Measurements from ENCODE around the gene NGF. TPM values are rescaled to one million over a fixed set of nuclear protein-coding genes. Genes with fewer than 3 reads are reported as not detected.

NGF gene
- polyA plus RNA-seq, 1 experiment, result 6.7 TPM

DNA sequence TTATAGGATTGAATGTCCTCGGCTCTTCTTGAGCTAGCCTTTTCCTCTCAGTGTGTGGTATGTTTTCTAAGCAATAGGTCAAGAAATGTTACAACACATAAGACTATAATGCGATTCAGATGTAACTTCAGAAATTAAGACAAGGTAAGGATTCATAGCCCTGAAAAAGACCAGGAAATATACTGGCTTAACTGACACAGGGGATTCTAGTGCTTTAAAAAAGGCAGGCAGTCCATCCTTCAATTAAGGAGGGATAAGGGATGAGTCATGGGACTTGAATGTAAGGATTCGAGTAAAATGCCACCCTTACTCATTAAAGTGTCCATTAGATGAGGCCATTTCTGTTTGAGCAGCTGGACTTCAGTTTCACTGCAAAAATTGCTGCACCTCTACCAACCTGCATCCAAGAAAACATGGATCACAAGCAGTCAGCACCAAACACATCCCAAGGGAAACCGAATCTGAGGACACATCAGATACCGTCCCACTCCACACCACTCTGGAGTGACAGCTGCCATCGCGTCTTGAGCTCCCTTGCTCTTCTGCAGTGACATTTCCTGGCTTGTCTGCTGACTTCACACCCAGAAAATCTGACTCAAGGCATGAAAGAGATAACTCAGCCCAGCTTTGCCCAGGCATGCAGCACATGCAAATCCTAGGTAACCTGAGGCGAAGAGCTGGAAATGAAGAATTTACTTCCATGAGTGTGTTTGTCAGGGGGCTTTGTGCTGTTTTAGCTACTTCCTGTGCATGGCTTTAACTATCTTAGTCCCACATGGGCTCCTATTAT is 37.8 kb downstream of the NGF start:
- no peak overlapping the region for H3K4me3 ChIP-seq (ENCODE audit: low read depth, low read length)
- POLR2A ChIA-PET, result interaction anchor here (1.1 to 3.2 kb wide), 2 partner anchors 19 to 155 kb away, joined by 3 to 14 read pairs; no protein-coding TSS in a partner anchor
- no peak for DNase-seq (ENCODE audit: low read depth, low spot score)
- TF ChIP-seq, protein P1, sequence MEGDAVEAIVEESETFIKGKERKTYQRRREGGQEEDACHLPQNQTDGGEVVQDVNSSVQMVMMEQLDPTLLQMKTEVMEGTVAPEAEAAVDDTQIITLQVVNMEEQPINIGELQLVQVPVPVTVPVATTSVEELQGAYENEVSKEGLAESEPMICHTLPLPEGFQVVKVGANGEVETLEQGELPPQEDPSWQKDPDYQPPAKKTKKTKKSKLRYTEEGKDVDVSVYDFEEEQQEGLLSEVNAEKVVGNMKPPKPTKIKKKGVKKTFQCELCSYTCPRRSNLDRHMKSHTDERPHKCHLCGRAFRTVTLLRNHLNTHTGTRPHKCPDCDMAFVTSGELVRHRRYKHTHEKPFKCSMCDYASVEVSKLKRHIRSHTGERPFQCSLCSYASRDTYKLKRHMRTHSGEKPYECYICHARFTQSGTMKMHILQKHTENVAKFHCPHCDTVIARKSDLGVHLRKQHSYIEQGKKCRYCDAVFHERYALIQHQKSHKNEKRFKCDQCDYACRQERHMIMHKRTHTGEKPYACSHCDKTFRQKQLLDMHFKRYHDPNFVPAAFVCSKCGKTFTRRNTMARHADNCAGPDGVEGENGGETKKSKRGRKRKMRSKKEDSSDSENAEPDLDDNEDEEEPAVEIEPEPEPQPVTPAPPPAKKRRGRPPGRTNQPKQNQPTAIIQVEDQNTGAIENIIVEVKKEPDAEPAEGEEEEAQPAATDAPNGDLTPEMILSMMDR (IDR thresholded peaks at IDR 0.05; ENCODE audit: low read depth, low read length), result no peak
- no peak overlapping the region for H3K27ac ChIP-seq (ENCODE audit: low read depth, low read length)
- no peaks in the 10 kb centered on the region for H3K27me3 ChIP-seq (ENCODE audit: control insufficient read depth, insufficient read depth, low read length)
- CTCF ChIA-PET, result interaction anchor here (0.7 to 1.8 kb wide), 5 partner anchors 25 to 296 kb away, joined by 3 to 7 read pairs (median 3); no protein-coding TSS in a partner anchor
- no peaks in the 10 kb centered on the region for H3K9me3 ChIP-seq (ENCODE audit: control insufficient read depth, insufficient read depth, low read length)

DNA sequence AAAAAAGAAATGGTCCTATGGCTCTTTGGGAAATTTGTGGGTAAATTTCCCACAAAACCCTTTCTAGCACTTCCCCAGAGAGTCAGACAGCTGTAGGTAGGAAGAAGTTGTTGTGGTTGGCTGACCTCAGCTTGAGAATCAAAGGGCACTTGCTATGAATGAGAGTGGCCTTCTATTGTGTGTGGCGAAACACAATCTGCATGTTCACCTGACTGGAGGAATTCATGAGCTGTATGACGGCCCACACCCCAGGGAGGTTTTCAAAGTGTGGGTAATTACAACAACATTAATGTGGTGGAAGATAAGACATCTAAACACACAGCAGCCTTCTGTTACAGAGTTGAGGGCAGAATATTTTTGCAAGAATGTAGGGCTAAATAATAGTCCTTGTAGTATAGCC is 38.8 kb downstream of the NGF start:
- DNase-seq (ENCODE audit: low read depth, low spot score), result no peak
- no peaks in the 10 kb centered on the region for H3K27me3 ChIP-seq (ENCODE audit: control insufficient read depth, insufficient read depth, low read length)
- no peaks in the 10 kb centered on the region for H3K9me3 ChIP-seq (ENCODE audit: control insufficient read depth, insufficient read depth, low read length)
- H3K4me3 ChIP-seq (ENCODE audit: low read depth, low read length), result no peak overlapping the region
- ChIA-PET CTCF (interaction anchor here (1.0 to 1.3 kb wide), 2 partner anchors 24 to 170 kb away, joined by 3 to 4 read pairs; no protein-coding TSS in a partner anchor), POLR2A (interaction anchor here (1.1 kb wide), 1 partner anchor 18 kb away, joined by 3 read pairs; no protein-coding TSS in a partner anchor)
- TF ChIP-seq, protein P1 (IDR thresholded peaks at IDR 0.05; ENCODE audit: low read depth, low read length), result no peak
- H3K27ac ChIP-seq (ENCODE audit: low read depth, low read length), result no peak overlapping the region

DNA sequence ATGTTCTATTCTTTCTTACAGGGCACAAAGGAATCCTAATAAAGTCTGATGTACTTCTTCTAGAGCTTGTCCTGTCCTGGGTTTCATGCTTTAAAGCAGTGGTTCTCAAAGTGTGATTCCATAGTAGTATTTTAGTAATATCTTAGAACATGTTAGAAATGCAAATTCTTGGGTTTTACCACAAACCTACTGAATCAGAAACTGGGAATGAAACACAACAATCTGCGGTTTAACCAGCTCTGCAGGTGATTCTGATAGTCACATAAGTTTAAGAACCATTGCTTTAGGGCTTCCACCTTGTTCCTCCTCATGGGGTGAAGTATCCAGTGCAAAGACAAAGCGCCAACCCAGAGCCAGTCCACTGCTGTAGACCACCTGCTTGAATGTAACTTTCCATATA is 41.1 kb downstream of the NGF start:
- no peaks in the 10 kb centered on the region for H3K27me3 ChIP-seq (ENCODE audit: control insufficient read depth, insufficient read depth, low read length)
- ChIA-PET POLR2A (interaction anchor here (0.6 kb wide), 1 partner anchor 1557 kb away, joined by 6 read pairs; no protein-coding TSS in a partner anchor), CTCF (no interaction called here)
- no peak overlapping the region for H3K4me3 ChIP-seq (ENCODE audit: low read depth, low read length)
- no peak for DNase-seq (ENCODE audit: low read depth, low spot score)
- TF ChIP-seq, protein P1 (IDR thresholded peaks at IDR 0.05; ENCODE audit: low read depth, low read length), result no peak
- H3K9me3 ChIP-seq (ENCODE audit: control insufficient read depth, insufficient read depth, low read length), result no peaks in the 10 kb centered on the region
- no peak overlapping the region for H3K27ac ChIP-seq (ENCODE audit: low read depth, low read length)

DNA sequence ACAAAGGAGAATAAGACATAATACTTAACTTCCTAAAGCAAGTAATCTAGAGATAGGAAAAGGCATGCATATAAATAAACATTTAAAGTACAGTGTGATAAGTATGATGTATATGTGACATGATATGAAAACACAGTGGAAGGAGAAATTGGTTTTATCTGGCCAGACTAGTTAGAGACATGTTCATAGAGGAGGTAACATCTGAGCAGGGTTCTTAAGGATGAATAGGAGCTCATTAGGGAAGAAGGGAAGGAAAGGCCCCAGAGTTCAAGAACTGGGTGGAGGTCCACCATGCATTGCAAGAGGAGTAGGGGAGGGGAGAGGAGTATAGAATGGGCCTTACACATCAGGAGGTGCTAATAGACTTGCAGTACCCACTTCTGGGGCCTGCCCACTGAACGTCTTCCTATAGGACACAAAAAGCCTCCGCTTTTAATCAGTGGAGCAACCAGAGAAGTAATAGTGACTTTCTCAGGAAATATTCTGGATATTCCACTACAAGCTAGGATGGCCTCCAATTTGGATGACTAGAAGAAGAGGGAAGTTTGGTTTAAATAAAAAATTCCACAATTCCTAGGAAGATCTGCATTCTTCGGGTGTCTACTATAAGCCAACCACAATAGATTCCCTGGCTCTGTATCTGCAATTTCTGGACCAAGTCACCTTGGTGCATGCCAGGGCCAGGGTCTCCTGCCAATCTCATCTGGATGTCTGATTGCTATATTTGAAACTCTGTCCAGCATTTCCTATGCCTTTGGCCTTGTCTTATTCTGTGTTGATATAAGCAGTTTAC is 41.9 kb downstream of the NGF start:
- no peak for DNase-seq (ENCODE audit: low read depth, low spot score)
- Histone ChIP-seq H3K4me3 (ENCODE audit: low read depth, low read length) (no peak overlapping the region), H3K27me3 (ENCODE audit: control insufficient read depth, insufficient read depth, low read length) (no peaks in the 10 kb centered on the region), H3K9me3 (ENCODE audit: control insufficient read depth, insufficient read depth, low read length) (no peaks in the 10 kb centered on the region), H3K27ac (ENCODE audit: low read depth, low read length) (no peak overlapping the region)
- TF ChIP-seq, protein P1 (IDR thresholded peaks at IDR 0.05; ENCODE audit: low read depth, low read length), result no peak
- ChIA-PET POLR2A (interaction anchor here (0.6 kb wide), 1 partner anchor 1558 kb away, joined by 6 read pairs; no protein-coding TSS in a partner anchor), CTCF (no interaction called here)

All from AG04450 (cell line).